IMR-90 (cell line): ENCODE measurements around the gene FGF12. TPM values are rescaled to one million over a fixed set of nuclear protein-coding genes. Genes with fewer than 3 reads are reported as not detected.

Source experiments
- ATAC-seq: fragments of 200-7000 bp; cut with Tn5 transposase; 2 replicates; pipeline ENCODE4 v1.9.1; 2020; ENCODE audit warnings: low read depth, mild to moderate bottlenecking, moderate library complexity
- BruUV-seq: library from RNA; stranded (reverse); fragments of 400-500 nt; replicated peaks from 2 replicates; lab custom pipeline; 2021; lab: Mats Ljungman, UMichigan
- CTCF ChIA-PET: fragments of 300-600 bp; formaldehyde crosslinking; extraction: SDS; loops from one replicate; lab custom pipeline; 2021; ENCODE audit warnings: antibody characterized with exemption; lab: Yijun Ruan, JAX
- POLR2A ChIA-PET: fragments of 300-600 bp; sonication (Branson Sonifier 250); formaldehyde crosslinking; loops from one replicate; lab custom pipeline; 2022; ENCODE audit warnings: antibody characterized with exemption; ENCODE audit not compliant: unreplicated experiment; lab: Charles Lee
- DNase-seq: peaks from one replicate; pipeline ENCODE4 v3.0.0; 2013
- H2AFZ ChIP-seq: replicated peaks from 2 replicates; pipeline ENCODE3; 2013; ENCODE audit warnings: low read length, mild to moderate bottlenecking; ENCODE audit not compliant: poor library complexity
- H2AK5ac ChIP-seq: 2 replicates; pipeline ENCODE4 v1.6.1; 2013; ENCODE audit warnings: low read depth, low read length, inconsistent platforms
- H2AK9ac ChIP-seq: replicated peaks from 2 replicates; pipeline ENCODE3; 2013; ENCODE audit warnings: mild to moderate bottlenecking, low read depth, low read length, moderate library complexity; ENCODE audit not compliant: poor library complexity
- H2BK120ac ChIP-seq: 2 replicates; pipeline ENCODE4 v1.6.1; 2013; ENCODE audit warnings: low read depth, low read length, inconsistent platforms
- H2BK15ac ChIP-seq: 3 replicates; pipeline ENCODE4 v1.6.1; 2013; ENCODE audit warnings: low read depth, low read length, inconsistent platforms
- H2BK20ac ChIP-seq: 2 replicates; pipeline ENCODE4 v1.6.1; 2013; ENCODE audit warnings: low read depth, mild to moderate bottlenecking, inconsistent platforms, low read length, moderate library complexity
- H2BK5ac ChIP-seq: 2 replicates; pipeline ENCODE4 v1.6.1; 2013; ENCODE audit warnings: mild to moderate bottlenecking, low read depth, low read length, inconsistent platforms; ENCODE audit not compliant: poor library complexity, severe bottlenecking
- H3K14ac ChIP-seq: replicated peaks from 2 replicates; pipeline ENCODE4 v1.6.1; 2013; ENCODE audit warnings: low read depth, low read length, inconsistent platforms
- H3K18ac ChIP-seq: 2 replicates; pipeline ENCODE4 v1.6.1; 2013; ENCODE audit warnings: low read depth, low read length, control low read depth
- H3K23ac ChIP-seq: 2 replicates; pipeline ENCODE4 v1.6.1; 2013; ENCODE audit warnings: low read depth, low read length, inconsistent platforms
- H3K27ac ChIP-seq: 2 replicates; pipeline ENCODE4 v1.5.1; 2013; ENCODE audit warnings: mild to moderate bottlenecking, control low read depth, low read length; ENCODE audit not compliant: insufficient read depth
- H3K27me3 ChIP-seq: 2 replicates; pipeline ENCODE4 v1.6.1; 2013; ENCODE audit warnings: low read length; ENCODE audit not compliant: control insufficient read depth, insufficient read depth
- H3K36me3 ChIP-seq: 2 replicates; pipeline ENCODE4 v1.6.1; 2013; ENCODE audit warnings: low read length, mixed read lengths; ENCODE audit not compliant: control insufficient read depth, insufficient read depth
- H3K4ac ChIP-seq: 2 replicates; pipeline ENCODE4 v1.6.1; 2013; ENCODE audit warnings: low read depth, low read length, inconsistent platforms
- H3K4me1 ChIP-seq: 2 replicates; pipeline ENCODE4 v1.6.1; 2013; ENCODE audit warnings: low read length, mixed read lengths; ENCODE audit not compliant: control insufficient read depth, insufficient read depth
- H3K4me2 ChIP-seq: 2 replicates; pipeline ENCODE4 v1.6.1; 2013; ENCODE audit warnings: low read depth, mild to moderate bottlenecking, control low read depth, low read length, moderate library complexity
- H3K4me3 ChIP-seq: 2 replicates; pipeline ENCODE4 v1.5.1; 2013; ENCODE audit warnings: low read depth, mild to moderate bottlenecking, control low read depth, low read length, moderate library complexity; ENCODE audit not compliant: insufficient read depth
- H3K56ac ChIP-seq: 2 replicates; pipeline ENCODE4 v1.6.1; 2013; ENCODE audit warnings: low read length, inconsistent platforms; ENCODE audit not compliant: insufficient read depth; ENCODE audit errors: extremely low read depth
- H3K79me1 ChIP-seq, 2 experiments: 2 replicates each; pipeline ENCODE4 v1.6.1; 2013; ENCODE audit warnings: low read length in 2 of 2, inconsistent platforms in 1 of 2, low read depth in 1 of 2
- H3K9ac ChIP-seq: 2 replicates; pipeline ENCODE4 v1.6.1; 2013; ENCODE audit warnings: low read depth, low read length, control low read depth
- H3K9me1 ChIP-seq: 2 replicates; pipeline ENCODE4 v1.6.1; 2013; ENCODE audit warnings: low read length, inconsistent platforms; ENCODE audit not compliant: insufficient read depth
- H3K9me3 ChIP-seq: 2 replicates; pipeline ENCODE4 v1.6.1; 2013; ENCODE audit warnings: low read length; ENCODE audit not compliant: control insufficient read depth, insufficient read depth
- H4K20me1 ChIP-seq: 2 replicates; pipeline ENCODE4 v1.6.1; 2013; ENCODE audit warnings: low read length, inconsistent platforms; ENCODE audit not compliant: insufficient read depth
- H4K5ac ChIP-seq: 2 replicates; pipeline ENCODE4 v1.6.1; 2013; ENCODE audit warnings: mild to moderate bottlenecking, low read depth, low read length, control low read depth
- H4K8ac ChIP-seq, 2 experiments: 2 replicates each; pipeline ENCODE4 v1.6.1; 2013; ENCODE audit warnings: low read depth in 2 of 2, low read length in 2 of 2, control low read depth in 1 of 2, inconsistent platforms in 1 of 2
- H4K91ac ChIP-seq: 2 replicates; pipeline ENCODE4 v1.6.1; 2013; ENCODE audit warnings: low read depth, low read length, inconsistent platforms; ENCODE audit not compliant: insufficient read depth
- BHLHE40 ChIP-seq: fragments of 150-350 bp; IDR thresholded peaks from 2 replicates; pipeline ENCODE4 v1.6.1; 2016; ENCODE audit warnings: mild to moderate bottlenecking, low read depth, low read length
- CEBPB ChIP-seq: IDR thresholded peaks from 2 replicates; pipeline ENCODE4 v1.6.1; 2012; ENCODE audit warnings: low read depth, low read length, improper control_type of control experiment
- CHD1 ChIP-seq: IDR thresholded peaks from 2 replicates; pipeline ENCODE4 v1.6.1; 2012; ENCODE audit warnings: low read depth, low read length, improper control_type of control experiment
- FOS ChIP-seq: fragments of 150-350 bp; IDR thresholded peaks from 2 replicates; pipeline ENCODE4 v1.6.1; 2016; ENCODE audit warnings: low read depth, low read length
- MAFK ChIP-seq: IDR thresholded peaks from 2 replicates; pipeline ENCODE4 v1.6.1; 2012; ENCODE audit warnings: low read depth, low read length, improper control_type of control experiment
- MAZ ChIP-seq: IDR thresholded peaks from 2 replicates; pipeline ENCODE4 v1.6.1; 2012; ENCODE audit warnings: low read depth, mild to moderate bottlenecking, low read length, improper control_type of control experiment, moderate library complexity, borderline replicate concordance
- MXI1 ChIP-seq: IDR thresholded peaks from 2 replicates; pipeline ENCODE4 v1.6.1; 2012; ENCODE audit warnings: low read depth, mild to moderate bottlenecking, low read length, moderate library complexity, borderline replicate concordance
- NFE2L2 ChIP-seq: fragments of 150-350 bp; IDR thresholded peaks from 2 replicates; pipeline ENCODE4 v1.6.1; 2016; ENCODE audit warnings: low read depth, mild to moderate bottlenecking, low read length
- POLR2A ChIP-seq: IDR thresholded peaks from 2 replicates; pipeline ENCODE4 v1.6.1; 2012; ENCODE audit warnings: mild to moderate bottlenecking, low read depth, low read length
- RAD21 ChIP-seq: IDR thresholded peaks from 2 replicates; pipeline ENCODE4 v1.6.1; 2012; ENCODE audit warnings: low read length, improper control_type of control experiment
- RCOR1 ChIP-seq: IDR thresholded peaks from 2 replicates; pipeline ENCODE4 v1.6.1; 2012; ENCODE audit warnings: mild to moderate bottlenecking, low read length, improper control_type of control experiment; ENCODE audit not compliant: insufficient replicate concordance
- RFX5 ChIP-seq: IDR thresholded peaks from 2 replicates; pipeline ENCODE4 v1.8.0; 2012; ENCODE audit warnings: low read depth, mild to moderate bottlenecking, low read length, moderate library complexity
- SMC3 ChIP-seq: fragments of 150-350 bp; IDR thresholded peaks from 2 replicates; pipeline ENCODE4 v1.6.1; 2016; ENCODE audit warnings: low read depth, mild to moderate bottlenecking, antibody characterized with exemption, low read length, moderate library complexity
- WGBS, 2 experiments: methylation state at CpG; one replicate each; pipeline versions ENCODE4 v1.1.5 to v1.1.7; 2013; ENCODE audit warnings: missing lambda C conversion rate in 2 of 2; ENCODE audit not compliant: insufficient read length in 1 of 2; ENCODE audit errors: extremely low coverage in 2 of 2; 5-methylcytosine and 5-hydroxymethylcytosine counted together
- dilution Hi-C: fragments of 300-500 bp; cut with HindIII; formaldehyde crosslinking; loops from one replicate; pipeline ENCODE4 v1.14.3; 2018; ENCODE audit warnings: low sequenced_read_pairs; ENCODE audit not compliant: unreplicated experiment
- in situ Hi-C: fragments of 300-500 bp; cut with MboI; formaldehyde crosslinking; loops from 3 replicates; pipeline ENCODE4 v1.14.3; 2019; ENCODE audit warnings: low sequenced_read_pairs, inconsistent platforms, mixed read lengths
- intact Hi-C: fragments of 100-400 bp; cut with micrococcal nuclease; formaldehyde crosslinking; loops from 2 replicates; pipeline ENCODE4 v1.10.0; 2022
- polyA plus RNA-seq, 3 experiments: library from polyadenylated mRNA; depleted of rRNA; stranded (reverse); fragments of >200 nt; gene quantifications; 2 replicates each; pipeline ENCODE4 v1.2.3, GENCODE V29; 2012; ENCODE audit warnings: low replicate concordance in 1 of 3
- total RNA-seq: library from RNA; depleted of rRNA; stranded (reverse); fragments of >200 nt; gene quantifications from 2 replicates; pipeline ENCODE4 v1.2.3, GENCODE V29; 2012
- TF ChIP-seq, protein P1 (sequence below): conservative IDR thresholded peaks from 2 replicates; pipeline ENCODE4 v1.5.1; 2012; ENCODE audit warnings: mild to moderate bottlenecking, low read depth, low read length, improper control_type of control experiment
- TF ChIP-seq, protein P2 (sequence below): fragments of 150-350 bp; IDR thresholded peaks from 2 replicates; pipeline ENCODE4 v1.6.1; 2016; ENCODE audit warnings: low read depth, mild to moderate bottlenecking, low read length, moderate library complexity, borderline replicate concordance
- TF ChIP-seq, protein P3 (sequence below): fragments of 150-350 bp; IDR thresholded peaks from 2 replicates; pipeline ENCODE4 v1.6.1; 2017; ENCODE audit warnings: mild to moderate bottlenecking, antibody characterized with exemption, low read length, low read depth

FGF12 gene
- total and polyA plus RNA-seq, 2 of the 4 experiments (the other 2 are of a cell fraction) = not detected

GRCh38 chr3:192577271-192577670, 150.1 kb downstream of the FGF12 start:
- no CpG with 5 or more reads among the region's 1 CpG for WGBS, 2 experiments
- Histone ChIP-seq H2AK9ac (no peak overlapping the region), H3K9me3 (no peaks in the 10 kb centered on the region), H3K4me1 (no peaks in the 10 kb centered on the region), H3K27me3 (no peaks in the 10 kb centered on the region), H2BK5ac (no peak overlapping the region), H3K4me3 (no peak overlapping the region), H3K27ac (no peak overlapping the region), H2BK15ac (no peak overlapping the region), H2BK20ac (no peak overlapping the region), H3K4me2 (no peak overlapping the region), H3K23ac (no peak overlapping the region), H4K5ac (no peak overlapping the region), H4K20me1 (no peaks in the 10 kb centered on the region), H2BK120ac (no peak overlapping the region), H3K14ac (no peak overlapping the region), H3K9me1 (no peaks in the 10 kb centered on the region), H3K4ac (no peak overlapping the region), H4K91ac (no peak overlapping the region), H3K9ac (no peak overlapping the region), H2AK5ac (no peak overlapping the region), H4K8ac (no peak overlapping the region), H3K36me3 (no peaks in the 10 kb centered on the region), H2AFZ (no peak overlapping the region), H3K79me1 (no peaks in the 10 kb centered on the region), H3K56ac (no peak overlapping the region), H3K18ac (no peak overlapping the region)
- TF ChIP-seq, protein P1, sequence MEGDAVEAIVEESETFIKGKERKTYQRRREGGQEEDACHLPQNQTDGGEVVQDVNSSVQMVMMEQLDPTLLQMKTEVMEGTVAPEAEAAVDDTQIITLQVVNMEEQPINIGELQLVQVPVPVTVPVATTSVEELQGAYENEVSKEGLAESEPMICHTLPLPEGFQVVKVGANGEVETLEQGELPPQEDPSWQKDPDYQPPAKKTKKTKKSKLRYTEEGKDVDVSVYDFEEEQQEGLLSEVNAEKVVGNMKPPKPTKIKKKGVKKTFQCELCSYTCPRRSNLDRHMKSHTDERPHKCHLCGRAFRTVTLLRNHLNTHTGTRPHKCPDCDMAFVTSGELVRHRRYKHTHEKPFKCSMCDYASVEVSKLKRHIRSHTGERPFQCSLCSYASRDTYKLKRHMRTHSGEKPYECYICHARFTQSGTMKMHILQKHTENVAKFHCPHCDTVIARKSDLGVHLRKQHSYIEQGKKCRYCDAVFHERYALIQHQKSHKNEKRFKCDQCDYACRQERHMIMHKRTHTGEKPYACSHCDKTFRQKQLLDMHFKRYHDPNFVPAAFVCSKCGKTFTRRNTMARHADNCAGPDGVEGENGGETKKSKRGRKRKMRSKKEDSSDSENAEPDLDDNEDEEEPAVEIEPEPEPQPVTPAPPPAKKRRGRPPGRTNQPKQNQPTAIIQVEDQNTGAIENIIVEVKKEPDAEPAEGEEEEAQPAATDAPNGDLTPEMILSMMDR = no peak
- TF ChIP-seq, protein P2, sequence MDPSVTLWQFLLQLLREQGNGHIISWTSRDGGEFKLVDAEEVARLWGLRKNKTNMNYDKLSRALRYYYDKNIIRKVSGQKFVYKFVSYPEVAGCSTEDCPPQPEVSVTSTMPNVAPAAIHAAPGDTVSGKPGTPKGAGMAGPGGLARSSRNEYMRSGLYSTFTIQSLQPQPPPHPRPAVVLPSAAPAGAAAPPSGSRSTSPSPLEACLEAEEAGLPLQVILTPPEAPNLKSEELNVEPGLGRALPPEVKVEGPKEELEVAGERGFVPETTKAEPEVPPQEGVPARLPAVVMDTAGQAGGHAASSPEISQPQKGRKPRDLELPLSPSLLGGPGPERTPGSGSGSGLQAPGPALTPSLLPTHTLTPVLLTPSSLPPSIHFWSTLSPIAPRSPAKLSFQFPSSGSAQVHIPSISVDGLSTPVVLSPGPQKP = no peak
- TF ChIP-seq RAD21 (no peak), MAZ (no peak), FOS (no peak), CHD1 (no peak), RCOR1 (no peak), SMC3 (no peak), RFX5 (no peak), BHLHE40 (no peak), CEBPB (no peak), POLR2A (no peak), MAFK (no peak), MXI1 (no peak), NFE2L2 (no peak)
- TF ChIP-seq, protein P3, sequence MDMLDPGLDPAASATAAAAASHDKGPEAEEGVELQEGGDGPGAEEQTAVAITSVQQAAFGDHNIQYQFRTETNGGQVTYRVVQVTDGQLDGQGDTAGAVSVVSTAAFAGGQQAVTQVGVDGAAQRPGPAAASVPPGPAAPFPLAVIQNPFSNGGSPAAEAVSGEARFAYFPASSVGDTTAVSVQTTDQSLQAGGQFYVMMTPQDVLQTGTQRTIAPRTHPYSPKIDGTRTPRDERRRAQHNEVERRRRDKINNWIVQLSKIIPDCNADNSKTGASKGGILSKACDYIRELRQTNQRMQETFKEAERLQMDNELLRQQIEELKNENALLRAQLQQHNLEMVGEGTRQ = no peak
- in situ Hi-C loops (no loop called here), dilution Hi-C loops (no loop called here), intact Hi-C loops (no loop called here)
- DNase-seq (no peak), ATAC-seq (no peak)
- CTCF ChIA-PET = no interaction called here
- POLR2A ChIA-PET = no interaction called here
- no TSS peak for BruUV-seq
